ENCODE data around the gene CCDC27. TPM values are rescaled to one million over a fixed set of nuclear protein-coding genes. Genes with fewer than 3 reads are reported as not detected.

Gene CCDC27
- total and polyA plus RNA-seq, 4 donors, result not detected

DNA sequence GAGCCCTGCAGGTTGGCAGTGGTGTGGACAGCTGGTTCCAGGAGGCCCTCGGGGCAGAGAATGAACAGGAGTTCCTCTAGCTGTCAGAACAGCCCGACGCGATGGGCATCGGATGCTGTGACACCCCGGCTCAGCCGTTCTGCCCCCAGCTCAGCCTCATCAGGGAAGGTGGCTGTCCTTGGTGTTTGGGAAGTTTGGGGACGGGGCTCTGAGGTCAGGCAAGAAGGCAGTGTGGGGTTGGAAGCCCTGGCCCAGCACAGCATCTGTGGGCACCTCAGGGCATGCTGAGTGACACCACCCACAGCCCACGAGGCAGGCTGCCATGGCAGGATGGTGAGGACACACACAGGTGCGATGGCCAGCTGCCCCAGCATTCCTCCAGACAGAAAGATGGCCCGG, 40.9 kb upstream of the CCDC27 start:
- Histone ChIP-seq H3K9ac (ENCODE audit: low read depth in 1 of 2, low read length in 2 of 2) (no peak overlapping the region), H3K27me3 (ENCODE audit: control insufficient read depth in 4 of 4, insufficient read depth in 4 of 4, low read length in 3 of 4) (no peaks in the 10 kb centered on the region), H3K4me1 (ENCODE audit: control insufficient read depth in 4 of 4, insufficient read depth in 4 of 4, low read length in 3 of 4) (no peaks in the 10 kb centered on the region), H3K27ac (ENCODE audit: low read depth in 1 of 2, low read length in 2 of 2) (no peak overlapping the region), H3K4me3 (ENCODE audit: low read depth in 1 of 3, low read length in 3 of 3) (no peak overlapping the region), H3K9me3 (ENCODE audit: control insufficient read depth in 4 of 4, low read length in 3 of 4) (no peaks in the 10 kb centered on the region), H3K36me3 (ENCODE audit: control insufficient read depth in 4 of 4, insufficient read depth in 3 of 4, low read depth in 1 of 4, low read length in 3 of 4) (no peaks in the 10 kb centered on the region)
- DNase-seq (ENCODE audit: low spot score), result no peak
- WGBS, result 80% methylated on average over 11 of the region's 11 CpGs
- no peak for TF ChIP-seq NR2F2 (IDR thresholded peaks at IDR 0.05)
- TF ChIP-seq, protein P1, sequence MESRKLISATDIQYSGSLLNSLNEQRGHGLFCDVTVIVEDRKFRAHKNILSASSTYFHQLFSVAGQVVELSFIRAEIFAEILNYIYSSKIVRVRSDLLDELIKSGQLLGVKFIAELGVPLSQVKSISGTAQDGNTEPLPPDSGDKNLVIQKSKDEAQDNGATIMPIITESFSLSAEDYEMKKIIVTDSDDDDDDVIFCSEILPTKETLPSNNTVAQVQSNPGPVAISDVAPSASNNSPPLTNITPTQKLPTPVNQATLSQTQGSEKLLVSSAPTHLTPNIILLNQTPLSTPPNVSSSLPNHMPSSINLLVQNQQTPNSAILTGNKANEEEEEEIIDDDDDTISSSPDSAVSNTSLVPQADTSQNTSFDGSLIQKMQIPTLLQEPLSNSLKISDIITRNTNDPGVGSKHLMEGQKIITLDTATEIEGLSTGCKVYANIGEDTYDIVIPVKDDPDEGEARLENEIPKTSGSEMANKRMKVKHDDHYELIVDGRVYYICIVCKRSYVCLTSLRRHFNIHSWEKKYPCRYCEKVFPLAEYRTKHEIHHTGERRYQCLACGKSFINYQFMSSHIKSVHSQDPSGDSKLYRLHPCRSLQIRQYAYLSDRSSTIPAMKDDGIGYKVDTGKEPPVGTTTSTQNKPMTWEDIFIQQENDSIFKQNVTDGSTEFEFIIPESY (IDR thresholded peaks at IDR 0.05), result no peak
- TF ChIP-seq RXRA (IDR thresholded peaks at IDR 0.05), result no peak
- TF ChIP-seq JUND (IDR thresholded peaks at IDR 0.05), result no peak
- no peak for TF ChIP-seq EGR1 (IDR thresholded peaks at IDR 0.05; ENCODE audit: low read depth in 2 of 2)
- TF ChIP-seq, protein P2, sequence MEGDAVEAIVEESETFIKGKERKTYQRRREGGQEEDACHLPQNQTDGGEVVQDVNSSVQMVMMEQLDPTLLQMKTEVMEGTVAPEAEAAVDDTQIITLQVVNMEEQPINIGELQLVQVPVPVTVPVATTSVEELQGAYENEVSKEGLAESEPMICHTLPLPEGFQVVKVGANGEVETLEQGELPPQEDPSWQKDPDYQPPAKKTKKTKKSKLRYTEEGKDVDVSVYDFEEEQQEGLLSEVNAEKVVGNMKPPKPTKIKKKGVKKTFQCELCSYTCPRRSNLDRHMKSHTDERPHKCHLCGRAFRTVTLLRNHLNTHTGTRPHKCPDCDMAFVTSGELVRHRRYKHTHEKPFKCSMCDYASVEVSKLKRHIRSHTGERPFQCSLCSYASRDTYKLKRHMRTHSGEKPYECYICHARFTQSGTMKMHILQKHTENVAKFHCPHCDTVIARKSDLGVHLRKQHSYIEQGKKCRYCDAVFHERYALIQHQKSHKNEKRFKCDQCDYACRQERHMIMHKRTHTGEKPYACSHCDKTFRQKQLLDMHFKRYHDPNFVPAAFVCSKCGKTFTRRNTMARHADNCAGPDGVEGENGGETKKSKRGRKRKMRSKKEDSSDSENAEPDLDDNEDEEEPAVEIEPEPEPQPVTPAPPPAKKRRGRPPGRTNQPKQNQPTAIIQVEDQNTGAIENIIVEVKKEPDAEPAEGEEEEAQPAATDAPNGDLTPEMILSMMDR (IDR thresholded peaks at IDR 0.05; ENCODE audit: low read depth, low read length, missing input control), result no peak
- TF ChIP-seq HNF4G (IDR thresholded peaks at IDR 0.05), result no peak
- TF ChIP-seq SP1 (IDR thresholded peaks at IDR 0.05), result no peak
- TF ChIP-seq, protein P3, sequence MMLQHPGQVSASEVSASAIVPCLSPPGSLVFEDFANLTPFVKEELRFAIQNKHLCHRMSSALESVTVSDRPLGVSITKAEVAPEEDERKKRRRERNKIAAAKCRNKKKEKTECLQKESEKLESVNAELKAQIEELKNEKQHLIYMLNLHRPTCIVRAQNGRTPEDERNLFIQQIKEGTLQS (IDR thresholded peaks at IDR 0.05), result no peak
- no peak for TF ChIP-seq FOXA2 (IDR thresholded peaks at IDR 0.05)
- TF ChIP-seq RAD21 (IDR thresholded peaks at IDR 0.05), result no peak

DNA sequence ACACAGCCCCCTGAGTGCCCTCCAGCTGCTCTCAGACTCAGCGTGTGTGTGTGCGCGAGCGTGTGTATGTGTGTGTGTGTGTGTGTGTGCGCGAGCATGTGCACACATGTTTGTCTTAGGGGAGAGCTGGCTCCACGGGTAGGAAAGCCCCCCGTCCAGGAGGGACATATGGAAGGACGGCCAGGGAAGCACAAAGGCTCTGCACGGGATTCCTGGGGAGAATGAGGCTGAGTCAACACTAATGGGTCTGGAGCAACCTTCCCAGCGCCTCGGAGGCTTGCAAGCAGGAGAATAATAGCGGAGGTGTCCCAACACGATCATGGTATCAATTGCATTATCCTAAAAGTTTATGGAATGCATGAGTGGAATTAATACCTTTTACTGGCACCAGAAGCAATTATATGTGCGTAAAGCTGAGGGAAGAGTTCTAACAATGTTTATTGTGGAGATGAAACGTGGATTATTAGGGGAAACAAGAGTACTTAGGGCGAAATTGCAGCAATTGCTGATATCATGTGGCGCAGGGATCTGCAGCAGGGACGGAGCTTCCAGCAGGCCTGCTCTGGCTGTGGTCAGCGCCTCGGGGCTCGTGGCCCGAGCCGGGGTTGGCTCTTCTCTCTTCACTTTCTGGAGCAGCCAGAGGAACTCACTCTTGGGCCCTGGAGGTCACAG, 40.3 kb upstream of the CCDC27 start:
- Histone ChIP-seq H3K9me3 (ENCODE audit: control insufficient read depth in 4 of 4, low read length in 3 of 4) (no peaks in the 10 kb centered on the region), H3K36me3 (ENCODE audit: control insufficient read depth in 4 of 4, insufficient read depth in 3 of 4, low read depth in 1 of 4, low read length in 3 of 4) (no peaks in the 10 kb centered on the region), H3K4me1 (ENCODE audit: control insufficient read depth in 4 of 4, insufficient read depth in 4 of 4, low read length in 3 of 4) (no peaks in the 10 kb centered on the region), H3K27ac (ENCODE audit: low read depth in 1 of 2, low read length in 2 of 2) (no peak overlapping the region), H3K9ac (ENCODE audit: low read depth in 1 of 2, low read length in 2 of 2) (no peak overlapping the region), H3K27me3 (ENCODE audit: control insufficient read depth in 4 of 4, insufficient read depth in 4 of 4, low read length in 3 of 4) (no peaks in the 10 kb centered on the region), H3K4me3 (ENCODE audit: low read depth in 1 of 3, low read length in 3 of 3) (no peak overlapping the region)
- no peak for TF ChIP-seq HNF4G (IDR thresholded peaks at IDR 0.05)
- TF ChIP-seq, protein P4, sequence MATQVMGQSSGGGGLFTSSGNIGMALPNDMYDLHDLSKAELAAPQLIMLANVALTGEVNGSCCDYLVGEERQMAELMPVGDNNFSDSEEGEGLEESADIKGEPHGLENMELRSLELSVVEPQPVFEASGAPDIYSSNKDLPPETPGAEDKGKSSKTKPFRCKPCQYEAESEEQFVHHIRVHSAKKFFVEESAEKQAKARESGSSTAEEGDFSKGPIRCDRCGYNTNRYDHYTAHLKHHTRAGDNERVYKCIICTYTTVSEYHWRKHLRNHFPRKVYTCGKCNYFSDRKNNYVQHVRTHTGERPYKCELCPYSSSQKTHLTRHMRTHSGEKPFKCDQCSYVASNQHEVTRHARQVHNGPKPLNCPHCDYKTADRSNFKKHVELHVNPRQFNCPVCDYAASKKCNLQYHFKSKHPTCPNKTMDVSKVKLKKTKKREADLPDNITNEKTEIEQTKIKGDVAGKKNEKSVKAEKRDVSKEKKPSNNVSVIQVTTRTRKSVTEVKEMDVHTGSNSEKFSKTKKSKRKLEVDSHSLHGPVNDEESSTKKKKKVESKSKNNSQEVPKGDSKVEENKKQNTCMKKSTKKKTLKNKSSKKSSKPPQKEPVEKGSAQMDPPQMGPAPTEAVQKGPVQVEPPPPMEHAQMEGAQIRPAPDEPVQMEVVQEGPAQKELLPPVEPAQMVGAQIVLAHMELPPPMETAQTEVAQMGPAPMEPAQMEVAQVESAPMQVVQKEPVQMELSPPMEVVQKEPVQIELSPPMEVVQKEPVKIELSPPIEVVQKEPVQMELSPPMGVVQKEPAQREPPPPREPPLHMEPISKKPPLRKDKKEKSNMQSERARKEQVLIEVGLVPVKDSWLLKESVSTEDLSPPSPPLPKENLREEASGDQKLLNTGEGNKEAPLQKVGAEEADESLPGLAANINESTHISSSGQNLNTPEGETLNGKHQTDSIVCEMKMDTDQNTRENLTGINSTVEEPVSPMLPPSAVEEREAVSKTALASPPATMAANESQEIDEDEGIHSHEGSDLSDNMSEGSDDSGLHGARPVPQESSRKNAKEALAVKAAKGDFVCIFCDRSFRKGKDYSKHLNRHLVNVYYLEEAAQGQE (IDR thresholded peaks at IDR 0.05), result no peak
- no peak for TF ChIP-seq RAD21 (IDR thresholded peaks at IDR 0.05)
- no peak for TF ChIP-seq RXRA (IDR thresholded peaks at IDR 0.05)
- no peak for TF ChIP-seq YY1 (IDR thresholded peaks at IDR 0.05)
- TF ChIP-seq SP1 (IDR thresholded peaks at IDR 0.05), result no peak
- no peak for TF ChIP-seq JUND (IDR thresholded peaks at IDR 0.05)
- no peak for TF ChIP-seq FOXA2 (IDR thresholded peaks at IDR 0.05)
- TF ChIP-seq, protein P1 (IDR thresholded peaks at IDR 0.05), result no peak
- TF ChIP-seq, protein P5, sequence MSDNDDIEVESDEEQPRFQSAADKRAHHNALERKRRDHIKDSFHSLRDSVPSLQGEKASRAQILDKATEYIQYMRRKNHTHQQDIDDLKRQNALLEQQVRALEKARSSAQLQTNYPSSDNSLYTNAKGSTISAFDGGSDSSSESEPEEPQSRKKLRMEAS (IDR thresholded peaks at IDR 0.05), result no peak
- no peak for TF ChIP-seq FOXA1 (IDR thresholded peaks at IDR 0.05)
- no peak for TF ChIP-seq NR2F2 (IDR thresholded peaks at IDR 0.05)
- WGBS, result 86% methylated on average over 24 of the region's 24 CpGs
- DNase-seq (ENCODE audit: low spot score), result no peak

Measured in liver (tissue), 9 donors.